ENCODE measurements around the gene SH3GL1.

DNA sequence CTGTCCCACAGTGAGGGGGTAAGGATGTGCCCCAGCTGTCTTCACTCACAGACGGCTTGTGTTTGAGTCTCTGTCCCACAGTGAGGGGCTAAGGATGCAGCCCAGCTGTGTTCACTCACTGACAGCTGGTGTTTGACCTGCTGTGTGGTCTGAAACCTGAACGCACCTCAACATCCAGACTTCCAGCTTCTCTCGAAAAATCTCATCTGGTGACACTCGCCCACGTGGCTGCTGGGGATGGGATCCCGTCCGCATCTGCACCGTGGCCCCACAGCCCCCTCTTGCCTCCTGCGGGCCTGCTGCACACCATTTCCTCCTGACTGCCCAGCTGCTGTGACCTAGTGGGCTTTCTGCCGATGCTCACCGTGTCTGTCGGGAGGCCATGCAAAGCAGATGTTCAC lies 29.4 kb upstream of the SH3GL1 start:
- TF ChIP-seq, protein P1, sequence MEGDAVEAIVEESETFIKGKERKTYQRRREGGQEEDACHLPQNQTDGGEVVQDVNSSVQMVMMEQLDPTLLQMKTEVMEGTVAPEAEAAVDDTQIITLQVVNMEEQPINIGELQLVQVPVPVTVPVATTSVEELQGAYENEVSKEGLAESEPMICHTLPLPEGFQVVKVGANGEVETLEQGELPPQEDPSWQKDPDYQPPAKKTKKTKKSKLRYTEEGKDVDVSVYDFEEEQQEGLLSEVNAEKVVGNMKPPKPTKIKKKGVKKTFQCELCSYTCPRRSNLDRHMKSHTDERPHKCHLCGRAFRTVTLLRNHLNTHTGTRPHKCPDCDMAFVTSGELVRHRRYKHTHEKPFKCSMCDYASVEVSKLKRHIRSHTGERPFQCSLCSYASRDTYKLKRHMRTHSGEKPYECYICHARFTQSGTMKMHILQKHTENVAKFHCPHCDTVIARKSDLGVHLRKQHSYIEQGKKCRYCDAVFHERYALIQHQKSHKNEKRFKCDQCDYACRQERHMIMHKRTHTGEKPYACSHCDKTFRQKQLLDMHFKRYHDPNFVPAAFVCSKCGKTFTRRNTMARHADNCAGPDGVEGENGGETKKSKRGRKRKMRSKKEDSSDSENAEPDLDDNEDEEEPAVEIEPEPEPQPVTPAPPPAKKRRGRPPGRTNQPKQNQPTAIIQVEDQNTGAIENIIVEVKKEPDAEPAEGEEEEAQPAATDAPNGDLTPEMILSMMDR (conservative IDR thresholded peaks at IDR 0.05; ENCODE audit: low read depth, low read length): no peak
- no peak for TF ChIP-seq EZH2 (IDR thresholded peaks at IDR 0.05; ENCODE audit: borderline replicate concordance, low read depth, low read length, poor library complexity, severe bottlenecking)
